Loucy (cell line): ENCODE results near the gene BRI3.

Source experiments
- CTCF ChIP-seq: fragments of 200-600 bp; sonication (generic); conservative IDR thresholded peaks from 2 replicates; pipeline ENCODE4 v1.5.1; 2014; ENCODE audit warnings: mild to moderate bottlenecking, antibody characterized with exemption, low read length
- EZH2phosphoT487 ChIP-seq: fragments of 200-600 bp; IDR thresholded peaks from 2 replicates; pipeline ENCODE4 v1.6.1; 2018; ENCODE audit warnings: antibody characterized with exemption, mild to moderate bottlenecking, moderate library complexity, borderline replicate concordance

GRCh38 chr7:98276241-98276761 is 5.2 kb upstream of the BRI3 start:
- TF ChIP-seq CTCF (no peak), EZH2phosphoT487 (no peak)
